Erythroblast (primary cell): ENCODE measurements around the gene KRTAP4-7.

ENCODE experiments used
- GATA1 ChIP-seq: IDR thresholded peaks from 2 replicates; pipeline ENCODE4 v1.6.1; 2011; ENCODE audit warnings: low read depth, mild to moderate bottlenecking, control low read depth, low read length, moderate library complexity
- POLR2A ChIP-seq: IDR thresholded peaks from 2 replicates; pipeline ENCODE4 v1.6.1; 2011; ENCODE audit warnings: mild to moderate bottlenecking, low read length

GRCh38 chr17:41054025-41054424 is 29.9 kb upstream of the KRTAP4-7 start:
- TF ChIP-seq POLR2A (no peak), GATA1 (no peak)
